Ovary (tissue), 9 donors: ENCODE measurements around the gene CDC16. TPM values are rescaled to one million over a fixed set of nuclear protein-coding genes. Genes with fewer than 3 reads are reported as not detected.

ENCODE experiments used
- DNase-seq, 5 donors: peaks; one replicate each; pipeline ENCODE4 v3.0.0-alpha.2; 2019 to 2020
- H3K27ac ChIP-seq, 2 donors: fragments of 200-600 bp; one replicate each; pipeline versions ENCODE4 v1.5.1 to v1.8.0; 2019 to 2022
- H3K27me3 ChIP-seq: fragments of 200-600 bp; one replicate; pipeline ENCODE4 v1.8.0; 2022
- H3K36me3 ChIP-seq: fragments of 200-600 bp; sonication (generic); one replicate; pipeline ENCODE4 v1.5.1; 2019
- H3K4me1 ChIP-seq: one replicate; pipeline ENCODE4 v1.8.1; 2013; ENCODE audit warnings: mild to moderate bottlenecking, moderate library complexity; ENCODE audit not compliant: insufficient read depth
- H3K4me3 ChIP-seq: fragments of 200-600 bp; sonication (generic); one replicate; pipeline ENCODE4 v1.5.1; 2017
- H3K9me3 ChIP-seq, 2 donors: fragments of 200-600 bp in 1 of 2; sonication (generic) in 1 of 2; one replicate each; pipeline versions ENCODE4 v1.5.1 to v1.8.1; 2013 to 2019; ENCODE audit warnings: mild to moderate bottlenecking in 1 of 2, moderate library complexity in 1 of 2
- CTCF ChIP-seq, 3 donors: fragments of 450-650 bp in 2 of 3; fragments of 200-600 bp in 1 of 3; IDR thresholded peaks; one replicate each; pipeline versions ENCODE4 v1.5.1 to v1.8.0; 2016 to 2022; ENCODE audit warnings: antibody characterized with exemption in 3 of 3, mild to moderate bottlenecking in 1 of 3
- EP300 ChIP-seq: sonication (generic); formaldehyde crosslinking; IDR thresholded peaks from one replicate; pipeline ENCODE4 v1.6.1; 2017; ENCODE audit warnings: antibody characterized with exemption
- POLR2A ChIP-seq: fragments of 450-650 bp; IDR thresholded peaks from one replicate; pipeline ENCODE4 v1.6.1; 2017; ENCODE audit warnings: antibody characterized with exemption, mild to moderate bottlenecking, moderate library complexity
- WGBS, 3 donors: extraction: QIAGEN DNeasy Blood & Tissue Kit in 1 of 3; methylation state at CpG; one replicate each; pipeline versions ENCODE4 v1.1.5 to v1.1.7; 2013 to 2017; 5-methylcytosine and 5-hydroxymethylcytosine counted together
- intact Hi-C, 4 donors: fragments of 100-400 bp; cut with DNase I; formaldehyde crosslinking; loops; one replicate each; pipeline versions ENCODE4 v1.11.0 to v1.15.1; 2022 to 2023
- polyA plus RNA-seq, 2 donors: library from polyadenylated mRNA; stranded (reverse); fragments of 200-250 nt in 1 of 2; fragments of 350-450 nt in 1 of 2; fragmentation: Illumina TruSeq in 1 of 2; extraction: RNeasy Lipid Tissue Mini Kit (QIAGEN cat#74804) in 1 of 2; gene quantifications; one replicate each; pipeline ENCODE4 v1.2.3, GENCODE V29; 2013 to 2014
- total RNA-seq, 7 donors: library from RNA; depleted of rRNA in 2 of 7; stranded (reverse); fragments of >200 nt in 2 of 7; fragmentation: NEBNext Ultra II Directional in 3 of 7; extraction: Animal tissue kit (Norgen Biotek cat#: 25700) in 3 of 7; gene quantifications; one replicate each; pipeline versions ENCODE4 v1.1.0 to v1.2.4, GENCODE V29; 2016 to 2023
- donor health status: DM: no; HTN: no; CAD: no; lungs with moderate emphysema.
- donor health status: DM: no; HTN: no; CAD: no.
- donor health status: Bipolar disorder and iron deficiency.
- donor health status: DM: yes; HTN: yes; CAD: no.
- donor health status: DM: no; HTN: no; CAD: no.
- donor health status: DM: yes; HTN: yes; CAD: no.

Gene CDC16
- total and polyA plus RNA-seq, 9 donors = 42.0 to 88.8 (median 55.2) TPM

GRCh38 chr13:114268344-114269280 lies 33.9 kb downstream of the CDC16 start:
- Histone ChIP-seq H3K4me3 (no peak overlapping the region), H3K9me3 (no peaks in the 10 kb centered on the region), H3K4me1 (no peaks in the 10 kb centered on the region), H3K36me3 (no peaks in the 10 kb centered on the region), H3K27me3 (no peaks in the 10 kb centered on the region), H3K27ac (no peak overlapping the region)
- TF ChIP-seq CTCF (IDR thresholded peaks at IDR 0.05) (no peak), EP300 (no peak), POLR2A (no peak)
- intact Hi-C loops = no loop called here
- 90 to 97% (median 95%) methylated on average over 6 of the region's 6 CpGs for WGBS, 3 donors
- no peak for DNase-seq

GRCh38 chr13:114269281-114269770 lies 34.6 kb downstream of the CDC16 start:
- intact Hi-C loops = no loop called here
- Histone ChIP-seq H3K36me3 (no peaks in the 10 kb centered on the region), H3K9me3 (no peaks in the 10 kb centered on the region), H3K27ac (no peak overlapping the region), H3K27me3 (no peaks in the 10 kb centered on the region), H3K4me3 (no peak overlapping the region), H3K4me1 (no peaks in the 10 kb centered on the region)
- 85 to 91% (median 86%) methylated on average over 4 of the region's 4 CpGs for whole genome bisulfite sequencing, 3 donors
- no peak for TF ChIP-seq EP300
- TF ChIP-seq POLR2A = no peak
- TF ChIP-seq CTCF (IDR thresholded peaks at IDR 0.05) = no peak
- DNase-seq = no peak

GRCh38 chr13:114272977-114273376 lies 38.3 kb downstream of the CDC16 start:
- Histone ChIP-seq H3K4me3 (no peak overlapping the region), H3K4me1 (no peaks in the 10 kb centered on the region), H3K27ac (no peak overlapping the region), H3K9me3 (no peaks in the 10 kb centered on the region), H3K36me3 (no peaks in the 10 kb centered on the region), H3K27me3 (no peaks in the 10 kb centered on the region)
- WGBS, 3 donors = 14 to 38% (median 19%) methylated on average over 2 of the region's 2 CpGs
- no peak for DNase-seq
- no peak for TF ChIP-seq POLR2A
- no peak for TF ChIP-seq EP300
- TF ChIP-seq CTCF (IDR thresholded peaks at IDR 0.05) = no peak
- intact Hi-C loops = no loop called here

- intact Hi-C loops = no loop called here
- no peak for DNase-seq
- TF ChIP-seq POLR2A (no peak), EP300 (no peak), CTCF (IDR thresholded peaks at IDR 0.05) (no peak)
- WGBS, 3 donors = 87 to 91% (median 90%) methylated on average over 7 of the region's 7 CpGs
- Histone ChIP-seq H3K4me1 (no peaks in the 10 kb centered on the region), H3K9me3 (no peaks in the 10 kb centered on the region), H3K36me3 (no peaks in the 10 kb centered on the region), H3K27me3 (no peaks in the 10 kb centered on the region), H3K27ac (no peak overlapping the region), H3K4me3 (no peak overlapping the region)
These were observed 40.6 kb downstream of the CDC16 start for GRCh38 chr13:114275304-114275703.
